Erythroblast (primary cell): ENCODE measurements around the gene PTGR1.

ENCODE experiments used
- GATA1 ChIP-seq: IDR thresholded peaks from 2 replicates; pipeline ENCODE4 v1.6.1; 2011; ENCODE audit warnings: low read depth, mild to moderate bottlenecking, control low read depth, low read length, moderate library complexity
- POLR2A ChIP-seq: IDR thresholded peaks from 2 replicates; pipeline ENCODE4 v1.6.1; 2011; ENCODE audit warnings: mild to moderate bottlenecking, low read length

DNA sequence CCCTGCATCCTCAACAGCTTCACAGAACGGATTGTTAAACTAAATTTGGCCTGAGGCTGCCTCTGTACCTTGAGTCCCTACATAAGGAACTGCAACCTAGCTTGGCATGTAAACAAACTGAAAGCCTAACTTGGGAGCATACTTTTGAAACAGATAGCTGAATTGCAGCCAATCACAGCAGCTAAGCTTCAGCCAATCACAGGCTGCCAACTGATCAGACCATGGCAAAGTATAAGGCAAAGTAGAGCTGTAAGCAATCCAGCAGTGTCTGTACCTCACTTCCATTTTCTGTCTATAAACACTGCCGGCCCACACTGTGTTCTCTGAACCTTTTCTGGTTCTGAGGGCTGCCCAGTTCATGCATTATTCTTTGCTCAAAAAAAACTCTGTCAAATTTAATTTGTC is 83.4 kb downstream of the PTGR1 start:
- TF ChIP-seq POLR2A (no peak), GATA1 (no peak)
